Ecto neural progenitor cell (in vitro differentiated cells): Measurements from ENCODE around the gene KRTAP20-2.

Experiments
- DNase-seq: peaks from one replicate; pipeline ENCODE4 v3.0.0-alpha.2; 2018; ENCODE audit warnings: low spot score

KRTAP20-2 gene

DNA sequence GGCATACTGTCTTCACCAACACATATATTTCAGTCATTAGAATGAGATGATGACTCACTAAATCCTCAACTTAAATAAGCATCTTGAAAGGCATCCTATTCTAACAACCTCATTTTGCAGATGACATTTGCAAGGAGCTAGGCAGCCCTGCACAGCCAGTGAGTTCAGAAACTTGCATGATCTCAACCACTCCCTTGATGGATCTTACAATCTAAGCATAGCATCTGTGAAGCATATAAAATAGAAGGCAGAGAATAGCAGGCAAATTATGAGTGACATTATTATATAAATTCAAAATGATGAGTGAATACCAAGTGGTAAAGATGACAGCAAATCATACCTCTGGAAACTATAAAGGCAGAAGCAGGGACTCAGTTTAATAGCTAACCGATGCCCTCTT, 39.3 kb downstream of the KRTAP20-2 start:
- no peak for DNase-seq

- no peak for DNase-seq
These were observed 41.7 kb downstream of the KRTAP20-2 start for GRCh38 chr21:30676737-30677136.

DNA sequence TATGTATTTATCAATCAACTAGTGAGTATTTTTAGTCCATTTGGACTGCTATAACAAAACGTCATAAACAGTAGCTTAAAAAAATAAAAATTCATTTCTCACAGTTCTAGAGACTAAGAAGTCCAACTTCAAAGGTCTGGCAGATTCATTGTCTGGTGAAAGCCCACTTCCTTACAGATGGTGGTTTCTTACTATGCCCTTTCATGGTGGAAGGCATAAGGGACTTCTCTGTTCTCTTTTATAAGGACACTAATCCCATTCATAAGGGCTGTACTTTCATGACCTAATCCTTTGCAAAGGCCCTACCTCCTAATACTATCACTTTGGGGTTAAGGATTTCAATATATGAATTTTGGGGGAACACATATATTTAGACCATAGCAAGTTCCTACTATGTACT, 45.6 kb downstream of the KRTAP20-2 start:
- no peak for DNase-seq

DNA sequence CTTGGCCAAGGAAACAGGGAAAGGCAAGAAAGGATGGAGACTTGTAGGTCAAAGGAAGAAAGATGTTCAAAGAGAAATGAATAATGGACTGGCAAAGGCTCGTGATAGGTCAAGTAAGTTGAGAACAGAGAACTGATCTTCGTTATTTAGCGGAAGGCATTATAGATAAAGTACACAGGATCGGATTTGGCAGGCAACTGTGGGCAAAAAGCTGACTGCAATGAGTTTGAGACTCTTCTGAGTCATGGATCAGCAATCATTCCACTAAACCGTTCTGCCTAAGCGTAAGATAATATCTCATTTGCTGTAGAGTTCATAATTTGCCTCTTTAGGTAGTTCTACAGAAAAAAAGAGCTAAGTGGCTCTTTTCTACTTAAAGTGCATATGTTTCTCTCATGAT, 49.5 kb downstream of the KRTAP20-2 start:
- DNase-seq: no peak
